ENCODE data around the gene AMZ2.
"Not testable (repeated sequence)": the region's sequence is repeated elsewhere in the genome, so short reads cannot be mapped to it uniquely, and the experiment has no call there.

Gene AMZ2

DNA sequence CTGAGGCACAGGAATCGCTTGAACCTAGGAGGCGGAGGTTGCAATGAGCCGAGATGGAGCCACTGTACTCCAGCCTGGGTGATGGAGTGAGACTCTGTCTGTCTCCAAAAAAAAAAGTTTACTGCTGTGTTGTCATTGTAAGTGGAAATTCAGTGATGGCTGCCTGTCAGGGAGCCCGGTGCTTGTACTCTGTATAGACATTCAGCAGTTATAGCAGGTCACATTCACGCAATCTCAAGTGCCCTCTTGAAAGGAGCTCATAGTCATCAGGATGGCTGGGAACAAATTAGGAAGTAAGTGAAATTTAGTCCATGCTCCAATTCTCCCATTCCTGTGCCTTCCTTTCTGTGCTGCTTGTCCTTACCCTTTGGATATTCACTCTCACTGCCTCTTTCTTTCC, 32.4 kb upstream of the AMZ2 start:
- not testable (repeated sequence) for H3K4ac ChIP-seq (ENCODE audit: low read depth, low read length); H2BK120ac ChIP-seq (ENCODE audit: low read depth, low read length); H3K79me1 ChIP-seq (ENCODE audit: low read length); H3K27me3 ChIP-seq (ENCODE audit: insufficient read depth, low read length, poor library complexity); H2BK15ac ChIP-seq (replicated peaks; ENCODE audit: low read depth); H4K8ac ChIP-seq (ENCODE audit: low read depth, low read length); H4K5ac ChIP-seq (ENCODE audit: low read length); H3K27ac ChIP-seq (ENCODE audit: low read depth, low read length); H3K18ac ChIP-seq (ENCODE audit: low read length); H2AK5ac ChIP-seq (ENCODE audit: low read length); H3K4me2 ChIP-seq (ENCODE audit: low read length); H3K79me2 ChIP-seq (ENCODE audit: control insufficient read depth, insufficient read depth, low read length); H3K36me3 ChIP-seq (ENCODE audit: control insufficient read depth, insufficient read depth, low read length); H3K4me3 ChIP-seq (ENCODE audit: low read length); H3K4me1 ChIP-seq (ENCODE audit: control insufficient read depth, low read depth, low read length); H3K23ac ChIP-seq (ENCODE audit: low read length); DNase-seq; H3K56ac ChIP-seq (ENCODE audit: low read length); H2BK5ac ChIP-seq (ENCODE audit: low read length); H3K9ac ChIP-seq (ENCODE audit: low read length)
- WGBS (ENCODE audit: extremely low coverage, insufficient coverage, low lambda C conversion rate) = no CpG with 5 or more reads among the region's 5 CpGs

DNA sequence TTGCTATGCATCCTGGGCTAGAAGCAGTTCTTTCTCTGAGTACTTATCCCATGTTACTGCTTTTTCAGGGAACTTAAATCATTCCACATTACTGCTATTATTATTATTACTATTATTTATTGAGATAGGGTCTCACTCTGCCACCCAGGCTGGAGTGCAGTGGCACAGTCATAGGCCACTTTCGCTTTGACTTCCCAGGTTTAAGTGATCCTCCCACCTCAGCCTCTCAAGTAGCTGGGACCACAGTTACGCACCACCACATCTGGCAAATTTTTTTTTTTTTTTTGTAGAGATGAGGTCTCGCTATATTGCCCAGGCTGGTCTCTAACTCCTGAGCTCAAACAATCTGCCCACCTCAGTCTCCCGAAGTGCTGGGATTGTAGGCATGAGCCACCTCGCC, 28.4 kb upstream of the AMZ2 start:
- peak overlapping the region; percentile 39 for H4K8ac ChIP-seq (ENCODE audit: low read depth, low read length)
- DNase-seq; H2BK120ac ChIP-seq (ENCODE audit: low read depth, low read length); H3K36me3 ChIP-seq (ENCODE audit: control insufficient read depth, insufficient read depth, low read length); H3K79me2 ChIP-seq (ENCODE audit: control insufficient read depth, insufficient read depth, low read length); H3K27me3 ChIP-seq (ENCODE audit: insufficient read depth, low read length, poor library complexity); H3K4me2 ChIP-seq (ENCODE audit: low read length); H3K9ac ChIP-seq (ENCODE audit: low read length); H2BK5ac ChIP-seq (ENCODE audit: low read length); H3K56ac ChIP-seq (ENCODE audit: low read length); H2BK15ac ChIP-seq (replicated peaks; ENCODE audit: low read depth); H3K18ac ChIP-seq (ENCODE audit: low read length); H4K5ac ChIP-seq (ENCODE audit: low read length); H3K23ac ChIP-seq (ENCODE audit: low read length); H3K4me1 ChIP-seq (ENCODE audit: control insufficient read depth, low read depth, low read length); H3K4ac ChIP-seq (ENCODE audit: low read depth, low read length); H3K27ac ChIP-seq (ENCODE audit: low read depth, low read length); H2AK5ac ChIP-seq (ENCODE audit: low read length); H3K4me3 ChIP-seq (ENCODE audit: low read length); H3K79me1 ChIP-seq (ENCODE audit: low read length): not testable (repeated sequence)
- WGBS (ENCODE audit: extremely low coverage, insufficient coverage, low lambda C conversion rate) = no CpG with 5 or more reads among the region's 5 CpGs

DNA sequence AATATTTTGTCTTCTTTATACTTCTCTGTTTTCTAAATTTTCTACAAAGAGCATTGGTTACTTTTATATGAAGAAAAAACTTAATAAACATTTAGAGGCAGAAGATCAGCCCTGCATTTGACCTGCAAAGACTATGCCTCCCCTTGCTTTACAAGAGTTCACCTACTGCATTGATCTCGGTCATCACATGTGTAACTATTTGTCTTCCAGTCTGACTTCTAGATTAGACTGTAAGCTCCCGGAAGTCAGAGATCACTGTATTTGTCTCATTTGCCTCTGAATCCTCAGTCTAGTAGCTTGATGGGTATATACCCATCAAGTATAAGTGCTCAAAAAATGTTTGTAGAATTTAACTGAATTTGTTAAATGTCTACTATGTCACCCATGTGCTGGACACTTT, 27.7 kb upstream of the AMZ2 start:
- not testable (repeated sequence) for H3K4ac ChIP-seq (ENCODE audit: low read depth, low read length); H3K18ac ChIP-seq (ENCODE audit: low read length); H2BK5ac ChIP-seq (ENCODE audit: low read length); H3K56ac ChIP-seq (ENCODE audit: low read length); H3K36me3 ChIP-seq (ENCODE audit: control insufficient read depth, insufficient read depth, low read length); H3K23ac ChIP-seq (ENCODE audit: low read length); H3K79me2 ChIP-seq (ENCODE audit: control insufficient read depth, insufficient read depth, low read length); H3K79me1 ChIP-seq (ENCODE audit: low read length); H4K8ac ChIP-seq (ENCODE audit: low read depth, low read length); DNase-seq; H3K4me2 ChIP-seq (ENCODE audit: low read length); H3K27ac ChIP-seq (ENCODE audit: low read depth, low read length); H4K5ac ChIP-seq (ENCODE audit: low read length); H3K9ac ChIP-seq (ENCODE audit: low read length); H3K4me1 ChIP-seq (ENCODE audit: control insufficient read depth, low read depth, low read length); H3K27me3 ChIP-seq (ENCODE audit: insufficient read depth, low read length, poor library complexity); H2AK5ac ChIP-seq (ENCODE audit: low read length); H2BK120ac ChIP-seq (ENCODE audit: low read depth, low read length); H3K4me3 ChIP-seq (ENCODE audit: low read length); H2BK15ac ChIP-seq (replicated peaks; ENCODE audit: low read depth)
- no CpG with 5 or more reads among the region's 2 CpGs for WGBS (ENCODE audit: extremely low coverage, insufficient coverage, low lambda C conversion rate)

DNA sequence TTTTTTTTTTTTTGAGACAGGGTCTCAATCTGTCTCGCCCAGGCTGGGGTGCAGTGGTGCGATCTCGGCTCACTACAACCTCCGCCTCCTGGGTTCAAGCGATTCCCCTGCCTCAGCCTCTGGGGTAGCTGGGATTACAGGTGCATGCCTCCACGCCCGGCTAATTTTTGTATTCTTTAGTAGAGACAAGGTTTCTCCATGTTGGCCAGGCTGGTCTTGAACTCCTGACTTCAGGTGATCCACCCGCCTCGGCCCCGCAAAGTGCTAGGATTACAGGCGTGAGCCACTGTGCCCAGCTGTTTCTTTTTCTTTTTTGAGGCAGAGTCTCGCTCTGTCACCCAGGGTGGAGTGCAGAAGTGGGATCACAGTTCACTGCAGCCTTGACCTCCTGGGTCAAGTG, 27.1 kb upstream of the AMZ2 start:
- no CpG with 5 or more reads among the region's 12 CpGs for WGBS (ENCODE audit: extremely low coverage, insufficient coverage, low lambda C conversion rate)
- H3K36me3 ChIP-seq (ENCODE audit: control insufficient read depth, insufficient read depth, low read length); H4K8ac ChIP-seq (ENCODE audit: low read depth, low read length); H3K9ac ChIP-seq (ENCODE audit: low read length); H3K4me3 ChIP-seq (ENCODE audit: low read length); H3K27ac ChIP-seq (ENCODE audit: low read depth, low read length); H2BK5ac ChIP-seq (ENCODE audit: low read length); H3K23ac ChIP-seq (ENCODE audit: low read length); H3K79me1 ChIP-seq (ENCODE audit: low read length); DNase-seq; H2BK120ac ChIP-seq (ENCODE audit: low read depth, low read length); H3K18ac ChIP-seq (ENCODE audit: low read length); H2BK15ac ChIP-seq (replicated peaks; ENCODE audit: low read depth); H3K56ac ChIP-seq (ENCODE audit: low read length); H3K4me2 ChIP-seq (ENCODE audit: low read length); H3K4me1 ChIP-seq (ENCODE audit: control insufficient read depth, low read depth, low read length); H3K79me2 ChIP-seq (ENCODE audit: control insufficient read depth, insufficient read depth, low read length); H4K5ac ChIP-seq (ENCODE audit: low read length); H3K4ac ChIP-seq (ENCODE audit: low read depth, low read length); H3K27me3 ChIP-seq (ENCODE audit: insufficient read depth, low read length, poor library complexity); H2AK5ac ChIP-seq (ENCODE audit: low read length): not testable (repeated sequence)

DNA sequence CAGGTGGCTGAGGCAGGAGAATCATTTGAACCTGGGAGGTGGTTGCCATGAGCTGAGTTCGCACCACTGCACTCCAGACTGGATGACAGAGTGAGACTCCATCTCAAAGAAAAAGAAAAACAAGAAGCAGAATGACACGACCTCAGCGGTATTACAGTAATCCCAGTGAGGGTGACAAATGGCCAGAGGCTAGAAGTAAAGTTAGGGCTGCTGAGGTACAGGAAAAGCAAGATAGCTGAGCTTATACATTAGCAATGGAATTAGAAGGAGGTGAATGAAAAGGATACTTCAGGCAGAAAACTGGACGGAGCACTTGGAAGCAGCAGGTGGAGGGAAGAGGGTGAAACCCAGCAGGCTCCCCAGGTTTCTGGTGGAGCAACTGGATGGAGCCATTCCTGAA, 26.1 kb upstream of the AMZ2 start:
- Histone ChIP-seq H3K23ac (ENCODE audit: low read length) (no peak overlapping the region), H3K79me1 (ENCODE audit: low read length) (no peaks in the 10 kb centered on the region), H3K9ac (ENCODE audit: low read length) (no peak overlapping the region), H4K8ac (ENCODE audit: low read depth, low read length) (no peak overlapping the region), H2BK5ac (ENCODE audit: low read length) (no peak overlapping the region), H3K79me2 (ENCODE audit: control insufficient read depth, insufficient read depth, low read length) (no peaks in the 10 kb centered on the region), H3K27me3 (ENCODE audit: insufficient read depth, low read length, poor library complexity) (no peaks in the 10 kb centered on the region), H4K5ac (ENCODE audit: low read length) (no peak overlapping the region), H2AK5ac (ENCODE audit: low read length) (no peak overlapping the region), H2BK15ac (replicated peaks; ENCODE audit: low read depth) (no peak overlapping the region), H3K18ac (ENCODE audit: low read length) (no peak overlapping the region), H3K27ac (ENCODE audit: low read depth, low read length) (no peak overlapping the region), H3K4me2 (ENCODE audit: low read length) (no peak overlapping the region), H3K4me1 (ENCODE audit: control insufficient read depth, low read depth, low read length) (no peaks in the 10 kb centered on the region), H3K4me3 (ENCODE audit: low read length) (no peak overlapping the region), H2BK120ac (ENCODE audit: low read depth, low read length) (no peak overlapping the region), H3K36me3 (ENCODE audit: control insufficient read depth, insufficient read depth, low read length) (no peaks in the 10 kb centered on the region), H3K4ac (ENCODE audit: low read depth, low read length) (no peak overlapping the region), H3K56ac (ENCODE audit: low read length) (no peak overlapping the region)
- no peak for DNase-seq
- no CpG with 5 or more reads among the region's 4 CpGs for WGBS (ENCODE audit: extremely low coverage, insufficient coverage, low lambda C conversion rate)

DNA sequence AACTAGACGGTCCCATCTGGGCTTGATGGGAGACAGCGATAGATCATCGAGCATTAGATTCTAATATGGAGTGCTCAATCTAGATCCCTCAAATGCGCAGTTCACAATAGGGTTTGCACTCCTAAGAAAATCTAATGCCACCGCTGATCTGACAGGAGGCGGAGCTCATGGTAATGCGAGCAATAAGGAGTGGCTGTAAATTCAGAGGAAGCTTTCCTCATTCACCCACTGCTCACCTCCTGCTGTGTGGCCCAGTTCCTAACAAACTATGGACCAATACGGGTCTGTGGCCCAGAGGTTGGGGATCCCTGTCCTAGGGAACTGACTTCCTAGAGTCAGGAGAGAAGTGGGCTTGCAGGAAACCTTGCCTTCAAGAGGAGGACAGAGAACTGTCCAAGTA, 25.2 kb upstream of the AMZ2 start:
- no peak overlapping the region for H3K23ac ChIP-seq (ENCODE audit: low read length)
- no CpG with 5 or more reads among the region's 8 CpGs for WGBS (ENCODE audit: extremely low coverage, insufficient coverage, low lambda C conversion rate)
- no peak overlapping the region for H2BK5ac ChIP-seq (ENCODE audit: low read length)
- no peak overlapping the region for H2BK15ac ChIP-seq (replicated peaks; ENCODE audit: low read depth)
- no peaks in the 10 kb centered on the region for H3K27me3 ChIP-seq (ENCODE audit: insufficient read depth, low read length, poor library complexity)
- H3K4me1 ChIP-seq (ENCODE audit: control insufficient read depth, low read depth, low read length) = no peaks in the 10 kb centered on the region
- H3K27ac ChIP-seq (ENCODE audit: low read depth, low read length) = no peak overlapping the region
- H3K79me1 ChIP-seq (ENCODE audit: low read length) = no peaks in the 10 kb centered on the region
- H2AK5ac ChIP-seq (ENCODE audit: low read length) = no peak overlapping the region
- no peak overlapping the region for H3K9ac ChIP-seq (ENCODE audit: low read length)
- H3K4ac ChIP-seq (ENCODE audit: low read depth, low read length) = no peak overlapping the region
- H3K18ac ChIP-seq (ENCODE audit: low read length) = no peak overlapping the region
- DNase-seq = no peak
- no peak overlapping the region for H4K8ac ChIP-seq (ENCODE audit: low read depth, low read length)
- H3K56ac ChIP-seq (ENCODE audit: low read length) = no peak overlapping the region
- H3K36me3 ChIP-seq (ENCODE audit: control insufficient read depth, insufficient read depth, low read length) = no peaks in the 10 kb centered on the region
- H4K5ac ChIP-seq (ENCODE audit: low read length) = no peak overlapping the region
- no peaks in the 10 kb centered on the region for H3K79me2 ChIP-seq (ENCODE audit: control insufficient read depth, insufficient read depth, low read length)
- no peak overlapping the region for H2BK120ac ChIP-seq (ENCODE audit: low read depth, low read length)
- no peak overlapping the region for H3K4me2 ChIP-seq (ENCODE audit: low read length)
- no peak overlapping the region for H3K4me3 ChIP-seq (ENCODE audit: low read length)
